Mononuclear cell (primary cell): ENCODE results near the gene SMAD1. TPM values are rescaled to one million over a fixed set of nuclear protein-coding genes. Genes with fewer than 3 reads are reported as not detected.
"Not testable (repeated sequence)": the region's sequence is repeated elsewhere in the genome, so short reads cannot be mapped to it uniquely, and the experiment has no call there.

Source experiments
- H3K27me3 ChIP-seq: 2 replicates; pipeline ENCODE4 v1.6.0; 2011; ENCODE audit warnings: low read length, control low read depth; ENCODE audit not compliant: insufficient read depth
- H3K4me1 ChIP-seq: 2 replicates; pipeline ENCODE4 v1.5.1; 2011; ENCODE audit warnings: mild to moderate bottlenecking, low read length, control low read depth; ENCODE audit not compliant: insufficient read depth
- H3K4me3 ChIP-seq: 2 replicates; pipeline ENCODE4 v1.5.1; 2011; ENCODE audit warnings: mild to moderate bottlenecking, low read length, moderate library complexity
- H3K9me3 ChIP-seq: 2 replicates; pipeline ENCODE4 v1.5.1; 2011; ENCODE audit warnings: low read depth, mild to moderate bottlenecking, control low read depth, low read length
- total RNA-seq: library from RNA; depleted of rRNA; stranded (reverse); fragments of >200 nt; gene quantifications from one replicate; pipeline ENCODE4 v1.2.3, GENCODE V29; 2012

Gene SMAD1
- total RNA-seq, 1 donor = 2.1 TPM

GRCh38 chr4:145546175-145546915 is 64.7 kb downstream of the SMAD1 start:
- Histone ChIP-seq H3K4me3 (no peak overlapping the region), H3K4me1 (no peaks in the 10 kb centered on the region), H3K9me3 (no peaks in the 10 kb centered on the region), H3K27me3 (no peaks in the 10 kb centered on the region)

- Histone ChIP-seq H3K4me1 (no peaks in the 10 kb centered on the region), H3K9me3 (no peaks in the 10 kb centered on the region), H3K27me3 (no peaks in the 10 kb centered on the region), H3K4me3 (no peak overlapping the region)
These were observed 70.0 kb downstream of the SMAD1 start for GRCh38 chr4:145551660-145552059.

- Histone ChIP-seq H3K4me1 (no peaks in the 10 kb centered on the region), H3K9me3 (no peaks in the 10 kb centered on the region), H3K4me3 (no peak overlapping the region), H3K27me3 (no peaks in the 10 kb centered on the region)
These were observed 70.6 kb downstream of the SMAD1 start for GRCh38 chr4:145552181-145552822.

- H3K27me3 ChIP-seq = no peaks in the 10 kb centered on the region
- no peaks in the 10 kb centered on the region for H3K9me3 ChIP-seq
- H3K4me3 ChIP-seq = no peak overlapping the region
- H3K4me1 ChIP-seq = no peaks in the 10 kb centered on the region
These were observed 71.7 kb downstream of the SMAD1 start for GRCh38 chr4:145553375-145553774.

GRCh38 chr4:145554691-145555090 is 73.0 kb downstream of the SMAD1 start:
- Histone ChIP-seq H3K4me1 (no peaks in the 10 kb centered on the region), H3K4me3 (no peak overlapping the region), H3K27me3 (no peaks in the 10 kb centered on the region), H3K9me3 (no peaks in the 10 kb centered on the region)

- Histone ChIP-seq H3K9me3 (no peaks in the 10 kb centered on the region), H3K4me1 (no peaks in the 10 kb centered on the region), H3K27me3 (no peaks in the 10 kb centered on the region), H3K4me3 (no peak overlapping the region)
These were observed 76.1 kb downstream of the SMAD1 start for GRCh38 chr4:145557720-145558119.

- H3K27me3 ChIP-seq = no peaks in the 10 kb centered on the region
These were observed 81.8 kb downstream of the SMAD1 start for GRCh38 chr4:145563293-145563985.

GRCh38 chr4:145564540-145564939 is 82.9 kb downstream of the SMAD1 start:
- Histone ChIP-seq H3K9me3 (peaks cover 5% of the 10 kb centered on the region), H3K4me1 (no peaks in the 10 kb centered on the region), H3K27me3 (no peaks in the 10 kb centered on the region), H3K4me3 (no peak overlapping the region)

More at GRCh38 chr4:145563293-145563985, 81.8 kb downstream of the SMAD1 start:
- Histone ChIP-seq H3K4me1 (no peaks in the 10 kb centered on the region), H3K4me3 (no peak overlapping the region), H3K9me3 (peaks cover 2% of the 10 kb centered on the region)

GRCh38 chr4:145565328-145565727 is 83.7 kb downstream of the SMAD1 start:
- Histone ChIP-seq H3K27me3 (no peaks in the 10 kb centered on the region), H3K4me1 (no peaks in the 10 kb centered on the region), H3K9me3 (peaks cover 5% of the 10 kb centered on the region), H3K4me3 (no peak overlapping the region)

- Histone ChIP-seq H3K9me3 (peaks cover 5% of the 10 kb centered on the region), H3K4me1 (no peaks in the 10 kb centered on the region), H3K27me3 (no peaks in the 10 kb centered on the region), H3K4me3 (no peak overlapping the region)
These were observed 84.5 kb downstream of the SMAD1 start for GRCh38 chr4:145566086-145566708.

GRCh38 chr4:145566768-145567167 is 85.1 kb downstream of the SMAD1 start:
- Histone ChIP-seq H3K27me3 (no peaks in the 10 kb centered on the region), H3K9me3 (peaks cover 5% of the 10 kb centered on the region), H3K4me3 (no peak overlapping the region), H3K4me1 (no peaks in the 10 kb centered on the region)

GRCh38 chr4:145567516-145567915 is 85.9 kb downstream of the SMAD1 start:
- no peaks in the 10 kb centered on the region for H3K4me1 ChIP-seq
- no peak overlapping the region for H3K4me3 ChIP-seq
- H3K9me3 ChIP-seq = peaks cover 5% of the 10 kb centered on the region
- no peaks in the 10 kb centered on the region for H3K27me3 ChIP-seq

- H3K27me3 ChIP-seq, H3K4me1 ChIP-seq, H3K9me3 ChIP-seq, H3K4me3 ChIP-seq: not testable (repeated sequence)
These were observed 92.9 kb downstream of the SMAD1 start for GRCh38 chr4:145574546-145574945.

GRCh38 chr4:145580906-145581305 is 99.3 kb downstream of the SMAD1 start:
- no peaks in the 10 kb centered on the region for H3K9me3 ChIP-seq
- H3K4me3 ChIP-seq = no peak overlapping the region
- no peaks in the 10 kb centered on the region for H3K4me1 ChIP-seq
- no peaks in the 10 kb centered on the region for H3K27me3 ChIP-seq
